HEK293 (cell line): ENCODE data around the gene PPFIA1.

ENCODE experiments used
- CTCF ChIA-PET: fragments of 350-600 bp; formaldehyde crosslinking; extraction: SDS; loops from one replicate; lab custom pipeline; 2021; ENCODE audit warnings: antibody characterized with exemption; lab: Yijun Ruan, JAX
- POLR2A ChIA-PET: fragments of 300-600 bp; formaldehyde crosslinking; extraction: SDS; loops from one replicate; lab custom pipeline; 2020; ENCODE audit warnings: antibody characterized with exemption, inconsistent platforms; lab: Yijun Ruan, JAX
- H3K27ac ChIP-seq: fragments of 200-500 bp; sonication (Bioruptor generic); 2 replicates; pipeline ENCODE4 v1.5.1; 2014; ENCODE audit warnings: low read depth, low read length, control low read depth, inconsistent platforms; ENCODE audit errors: extremely low read depth
- H3K36me3 ChIP-seq, 2 experiments: fragments of 200-500 bp in 1 of 2; sonication (Bioruptor generic) in 1 of 2; 1 replicate in 1 of 2; 2 replicates in 1 of 2; pipeline ENCODE4 v1.5.1; 2014 to 2017; ENCODE audit warnings: inconsistent platforms in 2 of 2, low read length in 2 of 2; ENCODE audit not compliant: control insufficient read depth in 2 of 2, insufficient read depth in 1 of 2
- H3K4me1 ChIP-seq: fragments of 200-500 bp; sonication (Bioruptor generic); 2 replicates; pipeline ENCODE4 v1.5.1; 2014; ENCODE audit warnings: mild to moderate bottlenecking, low read length, inconsistent platforms; ENCODE audit not compliant: control insufficient read depth, insufficient read depth
- H3K4me3 ChIP-seq: 2 replicates; pipeline ENCODE4 v1.5.1; 2011; ENCODE audit warnings: low read depth, mild to moderate bottlenecking, control low read depth, low read length, moderate library complexity
- H3K9me3 ChIP-seq: fragments of 200-500 bp; sonication (Bioruptor generic); 2 replicates; pipeline ENCODE4 v1.5.1; 2014; ENCODE audit warnings: low read depth, low read length, inconsistent platforms; ENCODE audit not compliant: control insufficient read depth, insufficient read depth
- MYNN ChIP-seq: fragments of 450-650 bp; formaldehyde crosslinking; IDR thresholded peaks from 2 replicates; pipeline ENCODE4 v1.5.1; 2016; ENCODE audit warnings: missing biosample characterization, missing genetic modification characterization, borderline replicate concordance
- SETDB1 ChIP-seq: IDR thresholded peaks from one replicate; pipeline ENCODE4 v1.6.1; 2017; ENCODE audit warnings: mild to moderate bottlenecking, low read length, moderate library complexity, mixed read lengths; ENCODE audit not compliant: insufficient read length
- TRIM28 ChIP-seq: IDR thresholded peaks from 2 replicates; pipeline ENCODE4 v1.6.1; 2011; ENCODE audit warnings: low read length, control low read depth, borderline replicate concordance
- WT1 ChIP-seq: fragments of 450-650 bp; formaldehyde crosslinking; IDR thresholded peaks from 2 replicates; pipeline ENCODE4 v1.5.1; 2016; ENCODE audit warnings: missing biosample characterization, missing genetic modification characterization
- ZBTB20 ChIP-seq: fragments of 450-650 bp; formaldehyde crosslinking; IDR thresholded peaks from 2 replicates; pipeline ENCODE4 v1.5.1; 2016; ENCODE audit warnings: missing biosample characterization, missing genetic modification characterization
- ZFHX2 ChIP-seq: fragments of 450-650 bp; formaldehyde crosslinking; conservative IDR thresholded peaks from 2 replicates; pipeline ENCODE4 v1.5.1; 2016; ENCODE audit warnings: missing biosample characterization, missing genetic modification characterization
- ZFP41 ChIP-seq: fragments of 450-650 bp; formaldehyde crosslinking; IDR thresholded peaks from 2 replicates; pipeline ENCODE4 v1.5.1; 2016; ENCODE audit warnings: missing biosample characterization, missing genetic modification characterization, borderline replicate concordance
- ZIC2 ChIP-seq: fragments of 450-650 bp; formaldehyde crosslinking; IDR thresholded peaks from 2 replicates; pipeline ENCODE4 v1.5.1; 2016; ENCODE audit warnings: missing biosample characterization, missing genetic modification characterization
- ZNF112 ChIP-seq: fragments of 450-650 bp; formaldehyde crosslinking; IDR thresholded peaks from 2 replicates; pipeline ENCODE4 v1.5.0; 2017; ENCODE audit warnings: missing biosample characterization, missing genetic modification characterization
- ZNF121 ChIP-seq: fragments of 450-650 bp; formaldehyde crosslinking; IDR thresholded peaks from 2 replicates; pipeline ENCODE4 v1.5.1; 2016; ENCODE audit warnings: missing biosample characterization, missing genetic modification characterization
- ZNF16 ChIP-seq: fragments of 450-650 bp; formaldehyde crosslinking; IDR thresholded peaks from 2 replicates; pipeline ENCODE4 v1.5.1; 2016; ENCODE audit warnings: low read depth, missing biosample characterization, missing genetic modification characterization
- ZNF211 ChIP-seq: fragments of 450-650 bp; formaldehyde crosslinking; IDR thresholded peaks from 2 replicates; pipeline ENCODE4 v1.5.1; 2016; ENCODE audit warnings: low read depth, missing biosample characterization, missing genetic modification characterization
- ZNF292 ChIP-seq: fragments of 450-650 bp; formaldehyde crosslinking; IDR thresholded peaks from 2 replicates; pipeline ENCODE4 v1.5.1; 2016; ENCODE audit warnings: low read depth, missing biosample characterization, missing genetic modification characterization, borderline replicate concordance
- ZNF350 ChIP-seq: fragments of 450-650 bp; formaldehyde crosslinking; IDR thresholded peaks from 2 replicates; pipeline ENCODE4 v1.5.0; 2017; ENCODE audit warnings: missing biosample characterization, mild to moderate bottlenecking, missing genetic modification characterization
- ZNF366 ChIP-seq: fragments of 450-650 bp; formaldehyde crosslinking; conservative IDR thresholded peaks from 2 replicates; pipeline ENCODE4 v1.5.1; 2016; ENCODE audit warnings: missing biosample characterization, missing genetic modification characterization
- ZNF404 ChIP-seq: fragments of 450-650 bp; formaldehyde crosslinking; IDR thresholded peaks from 2 replicates; pipeline ENCODE4 v1.5.1; 2017; ENCODE audit warnings: missing biosample characterization, missing genetic modification characterization
- ZNF433 ChIP-seq: fragments of 450-650 bp; formaldehyde crosslinking; IDR thresholded peaks from 2 replicates; pipeline ENCODE4 v1.5.1; 2016; ENCODE audit warnings: missing biosample characterization, missing genetic modification characterization, low read depth
- ZNF514 ChIP-seq: fragments of 450-650 bp; formaldehyde crosslinking; IDR thresholded peaks from 2 replicates; pipeline ENCODE4 v1.5.1; 2016; ENCODE audit warnings: missing biosample characterization, missing genetic modification characterization
- ZNF558 ChIP-seq: fragments of 450-650 bp; formaldehyde crosslinking; IDR thresholded peaks from 2 replicates; pipeline ENCODE4 v1.5.1; 2016; ENCODE audit warnings: missing biosample characterization, missing genetic modification characterization
- ZNF707 ChIP-seq: fragments of 450-650 bp; formaldehyde crosslinking; IDR thresholded peaks from 2 replicates; pipeline ENCODE4 v1.5.1; 2016; ENCODE audit warnings: missing biosample characterization, missing genetic modification characterization
- ZNF843 ChIP-seq: fragments of 450-650 bp; formaldehyde crosslinking; IDR thresholded peaks from 2 replicates; pipeline ENCODE4 v1.5.1; 2016; ENCODE audit warnings: missing biosample characterization, missing genetic modification characterization
- ZSCAN16 ChIP-seq: fragments of 450-650 bp; formaldehyde crosslinking; IDR thresholded peaks from 2 replicates; pipeline ENCODE4 v1.5.1; 2016; ENCODE audit warnings: missing biosample characterization, missing genetic modification characterization
- ZXDB ChIP-seq: fragments of 450-650 bp; formaldehyde crosslinking; IDR thresholded peaks from 2 replicates; pipeline ENCODE4 v1.5.1; 2016; ENCODE audit warnings: missing biosample characterization, missing genetic modification characterization
- TF ChIP-seq, protein P1 (sequence below): fragments of 450-650 bp; formaldehyde crosslinking; IDR thresholded peaks from 2 replicates; pipeline ENCODE4 v1.5.1; 2016; ENCODE audit warnings: missing biosample characterization, missing genetic modification characterization
- TF ChIP-seq, protein P2 (sequence below): fragments of 450-650 bp; formaldehyde crosslinking; IDR thresholded peaks from 2 replicates; pipeline ENCODE4 v1.5.1; 2017; ENCODE audit warnings: missing biosample characterization, missing genetic modification characterization
- TF ChIP-seq, protein P3 (sequence below): fragments of 450-650 bp; formaldehyde crosslinking; IDR thresholded peaks from 2 replicates; pipeline ENCODE4 v1.5.1; 2016; ENCODE audit warnings: missing biosample characterization, missing genetic modification characterization
- TF ChIP-seq, protein P4 (sequence below): fragments of 450-650 bp; formaldehyde crosslinking; IDR thresholded peaks from 2 replicates; pipeline ENCODE4 v1.5.1; 2016; ENCODE audit warnings: missing biosample characterization, missing genetic modification characterization
- TF ChIP-seq, protein P5 (sequence below): fragments of 450-650 bp; formaldehyde crosslinking; IDR thresholded peaks from 2 replicates; pipeline ENCODE4 v1.5.1; 2016; ENCODE audit warnings: missing biosample characterization, missing genetic modification characterization, borderline replicate concordance
- TF ChIP-seq, protein P6 (sequence below): fragments of 450-650 bp; IDR thresholded peaks from 2 replicates; pipeline ENCODE4 v1.5.1; 2018; ENCODE audit warnings: missing biosample characterization, missing genetic modification characterization

PPFIA1 gene

DNA sequence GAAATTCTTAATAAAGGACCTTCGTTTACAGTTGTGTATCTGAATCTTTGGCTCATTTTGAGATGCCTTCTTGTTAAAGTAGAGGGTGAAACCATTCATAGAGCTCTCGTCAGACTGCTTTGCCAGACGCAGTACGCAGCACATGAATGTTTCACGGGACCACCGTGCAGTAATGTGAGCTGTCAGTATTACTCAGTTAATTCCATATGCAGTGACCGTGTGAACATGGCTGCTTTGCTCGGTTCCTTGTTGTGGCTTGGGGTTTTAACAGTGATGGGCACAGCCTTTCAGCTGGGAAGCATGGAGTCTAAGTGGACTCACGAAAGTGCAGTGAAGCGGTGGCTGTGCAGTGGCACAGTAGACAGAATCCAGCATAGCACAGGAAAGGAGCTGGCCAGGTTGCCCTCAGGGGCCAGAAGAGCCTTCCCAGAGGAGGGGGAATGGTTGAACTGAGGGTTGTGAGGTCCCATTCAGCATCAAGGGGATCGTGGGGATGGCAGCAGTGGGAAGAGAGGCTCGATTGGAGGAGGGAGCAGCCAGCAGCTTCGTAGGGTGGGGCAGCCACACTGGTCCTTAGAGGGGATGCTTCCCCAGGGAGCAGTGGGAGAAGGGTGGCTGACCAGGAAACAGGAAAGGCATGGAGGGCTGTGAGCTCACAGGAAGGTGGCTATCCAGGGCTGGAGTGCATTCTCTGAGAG, 31.4 kb downstream of the PPFIA1 start:
- POLR2A ChIA-PET = no interaction called here
- CTCF ChIA-PET = no interaction called here

DNA sequence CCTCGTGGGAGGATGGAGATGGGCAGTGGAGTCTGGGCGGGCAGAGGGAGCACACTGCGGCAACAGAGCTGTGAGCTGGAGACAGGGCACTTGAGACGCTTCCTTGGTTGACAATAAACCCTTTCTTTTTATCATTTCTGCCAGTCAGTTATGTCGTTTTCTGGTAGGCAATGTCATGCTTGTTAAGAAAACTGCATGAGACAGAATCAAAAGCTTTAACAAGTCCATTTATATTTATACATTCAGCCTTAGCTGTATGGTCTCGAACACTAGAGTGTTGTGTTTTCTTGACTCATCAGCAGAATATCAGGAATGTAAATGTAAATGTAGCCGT, 31.9 kb downstream of the PPFIA1 start:
- ChIA-PET CTCF (interaction anchor here (0.6 kb wide), 1 partner anchor 76 kb away, joined by 3 read pairs; no protein-coding TSS in a partner anchor), POLR2A (no interaction called here)
- Histone ChIP-seq H3K27ac (no peak overlapping the region), H3K9me3 (no peaks in the 10 kb centered on the region), H3K36me3 (peaks cover 0 to 43% of the 10 kb centered on the region in 2 experiments; a peak in 1 of 3 replicates), H3K4me1 (no peaks in the 10 kb centered on the region; the same call in 1 of the 2 replicates), H3K4me3 (no peak overlapping the region)
- TF ChIP-seq ZBTB20 (tag by site-specific recombination) (no peak), ZNF121 (tag by site-specific recombination) (no peak), WT1 (tag by site-specific recombination) (no peak), ZNF292 (tag by site-specific recombination) (no peak), ZNF211 (tag by site-specific recombination) (no peak), ZNF404 (tag by site-specific recombination) (no peak), ZNF433 (tag by site-specific recombination) (no peak), ZNF16 (tag by site-specific recombination) (no peak), ZNF558 (tag by site-specific recombination) (no peak), ZNF514 (tag by site-specific recombination) (no peak), ZNF366 (tag by site-specific recombination) (no peak)
- TF ChIP-seq, protein P1, sequence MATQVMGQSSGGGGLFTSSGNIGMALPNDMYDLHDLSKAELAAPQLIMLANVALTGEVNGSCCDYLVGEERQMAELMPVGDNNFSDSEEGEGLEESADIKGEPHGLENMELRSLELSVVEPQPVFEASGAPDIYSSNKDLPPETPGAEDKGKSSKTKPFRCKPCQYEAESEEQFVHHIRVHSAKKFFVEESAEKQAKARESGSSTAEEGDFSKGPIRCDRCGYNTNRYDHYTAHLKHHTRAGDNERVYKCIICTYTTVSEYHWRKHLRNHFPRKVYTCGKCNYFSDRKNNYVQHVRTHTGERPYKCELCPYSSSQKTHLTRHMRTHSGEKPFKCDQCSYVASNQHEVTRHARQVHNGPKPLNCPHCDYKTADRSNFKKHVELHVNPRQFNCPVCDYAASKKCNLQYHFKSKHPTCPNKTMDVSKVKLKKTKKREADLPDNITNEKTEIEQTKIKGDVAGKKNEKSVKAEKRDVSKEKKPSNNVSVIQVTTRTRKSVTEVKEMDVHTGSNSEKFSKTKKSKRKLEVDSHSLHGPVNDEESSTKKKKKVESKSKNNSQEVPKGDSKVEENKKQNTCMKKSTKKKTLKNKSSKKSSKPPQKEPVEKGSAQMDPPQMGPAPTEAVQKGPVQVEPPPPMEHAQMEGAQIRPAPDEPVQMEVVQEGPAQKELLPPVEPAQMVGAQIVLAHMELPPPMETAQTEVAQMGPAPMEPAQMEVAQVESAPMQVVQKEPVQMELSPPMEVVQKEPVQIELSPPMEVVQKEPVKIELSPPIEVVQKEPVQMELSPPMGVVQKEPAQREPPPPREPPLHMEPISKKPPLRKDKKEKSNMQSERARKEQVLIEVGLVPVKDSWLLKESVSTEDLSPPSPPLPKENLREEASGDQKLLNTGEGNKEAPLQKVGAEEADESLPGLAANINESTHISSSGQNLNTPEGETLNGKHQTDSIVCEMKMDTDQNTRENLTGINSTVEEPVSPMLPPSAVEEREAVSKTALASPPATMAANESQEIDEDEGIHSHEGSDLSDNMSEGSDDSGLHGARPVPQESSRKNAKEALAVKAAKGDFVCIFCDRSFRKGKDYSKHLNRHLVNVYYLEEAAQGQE (tag by site-specific recombination) = no peak

More for the DNA sequence above, 31.4 kb downstream of the PPFIA1 start:
- Histone ChIP-seq H3K4me3 (no peak overlapping the region), H3K36me3 (peaks cover 0 to 47% of the 10 kb centered on the region in 2 experiments; a peak in 2 of 3 replicates), H3K9me3 (no peaks in the 10 kb centered on the region), H3K4me1 (no peaks in the 10 kb centered on the region; the same call in 1 of the 2 replicates), H3K27ac (no peak overlapping the region)
- no peak for TF ChIP-seq ZXDB
- TF ChIP-seq, protein P2, sequence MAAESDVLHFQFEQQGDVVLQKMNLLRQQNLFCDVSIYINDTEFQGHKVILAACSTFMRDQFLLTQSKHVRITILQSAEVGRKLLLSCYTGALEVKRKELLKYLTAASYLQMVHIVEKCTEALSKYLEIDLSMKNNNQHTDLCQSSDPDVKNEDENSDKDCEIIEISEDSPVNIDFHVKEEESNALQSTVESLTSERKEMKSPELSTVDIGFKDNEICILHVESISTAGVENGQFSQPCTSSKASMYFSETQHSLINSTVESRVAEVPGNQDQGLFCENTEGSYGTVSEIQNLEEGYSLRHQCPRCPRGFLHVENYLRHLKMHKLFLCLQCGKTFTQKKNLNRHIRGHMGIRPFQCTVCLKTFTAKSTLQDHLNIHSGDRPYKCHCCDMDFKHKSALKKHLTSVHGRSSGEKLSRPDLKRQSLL = no peak
- TF ChIP-seq, protein P3, sequence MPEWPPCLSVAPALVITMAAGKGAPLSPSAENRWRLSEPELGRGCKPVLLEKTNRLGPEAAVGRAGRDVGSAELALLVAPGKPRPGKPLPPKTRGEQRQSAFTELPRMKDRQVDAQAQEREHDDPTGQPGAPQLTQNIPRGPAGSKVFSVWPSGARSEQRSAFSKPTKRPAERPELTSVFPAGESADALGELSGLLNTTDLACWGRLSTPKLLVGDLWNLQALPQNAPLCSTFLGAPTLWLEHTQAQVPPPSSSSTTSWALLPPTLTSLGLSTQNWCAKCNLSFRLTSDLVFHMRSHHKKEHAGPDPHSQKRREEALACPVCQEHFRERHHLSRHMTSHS (tag by site-specific recombination) = no peak
- no peak for TF ChIP-seq ZNF707 (tag by site-specific recombination)
- TF ChIP-seq WT1 (tag by site-specific recombination) = no peak
- no peak for TF ChIP-seq TRIM28
- TF ChIP-seq MYNN (tag by site-specific recombination) = no peak
- no peak for TF ChIP-seq ZFP41
- TF ChIP-seq, protein P4, sequence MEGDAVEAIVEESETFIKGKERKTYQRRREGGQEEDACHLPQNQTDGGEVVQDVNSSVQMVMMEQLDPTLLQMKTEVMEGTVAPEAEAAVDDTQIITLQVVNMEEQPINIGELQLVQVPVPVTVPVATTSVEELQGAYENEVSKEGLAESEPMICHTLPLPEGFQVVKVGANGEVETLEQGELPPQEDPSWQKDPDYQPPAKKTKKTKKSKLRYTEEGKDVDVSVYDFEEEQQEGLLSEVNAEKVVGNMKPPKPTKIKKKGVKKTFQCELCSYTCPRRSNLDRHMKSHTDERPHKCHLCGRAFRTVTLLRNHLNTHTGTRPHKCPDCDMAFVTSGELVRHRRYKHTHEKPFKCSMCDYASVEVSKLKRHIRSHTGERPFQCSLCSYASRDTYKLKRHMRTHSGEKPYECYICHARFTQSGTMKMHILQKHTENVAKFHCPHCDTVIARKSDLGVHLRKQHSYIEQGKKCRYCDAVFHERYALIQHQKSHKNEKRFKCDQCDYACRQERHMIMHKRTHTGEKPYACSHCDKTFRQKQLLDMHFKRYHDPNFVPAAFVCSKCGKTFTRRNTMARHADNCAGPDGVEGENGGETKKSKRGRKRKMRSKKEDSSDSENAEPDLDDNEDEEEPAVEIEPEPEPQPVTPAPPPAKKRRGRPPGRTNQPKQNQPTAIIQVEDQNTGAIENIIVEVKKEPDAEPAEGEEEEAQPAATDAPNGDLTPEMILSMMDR (tag by site-specific recombination) = no peak
- TF ChIP-seq, protein P5, sequence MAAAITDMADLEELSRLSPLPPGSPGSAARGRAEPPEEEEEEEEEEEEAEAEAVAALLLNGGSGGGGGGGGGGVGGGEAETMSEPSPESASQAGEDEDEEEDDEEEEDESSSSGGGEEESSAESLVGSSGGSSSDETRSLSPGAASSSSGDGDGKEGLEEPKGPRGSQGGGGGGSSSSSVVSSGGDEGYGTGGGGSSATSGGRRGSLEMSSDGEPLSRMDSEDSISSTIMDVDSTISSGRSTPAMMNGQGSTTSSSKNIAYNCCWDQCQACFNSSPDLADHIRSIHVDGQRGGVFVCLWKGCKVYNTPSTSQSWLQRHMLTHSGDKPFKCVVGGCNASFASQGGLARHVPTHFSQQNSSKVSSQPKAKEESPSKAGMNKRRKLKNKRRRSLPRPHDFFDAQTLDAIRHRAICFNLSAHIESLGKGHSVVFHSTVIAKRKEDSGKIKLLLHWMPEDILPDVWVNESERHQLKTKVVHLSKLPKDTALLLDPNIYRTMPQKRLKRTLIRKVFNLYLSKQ = no peak
- no peak for TF ChIP-seq ZNF112 (tag by site-specific recombination)
- no peak for TF ChIP-seq ZFHX2 (tag by site-specific recombination)
- TF ChIP-seq, protein P6, sequence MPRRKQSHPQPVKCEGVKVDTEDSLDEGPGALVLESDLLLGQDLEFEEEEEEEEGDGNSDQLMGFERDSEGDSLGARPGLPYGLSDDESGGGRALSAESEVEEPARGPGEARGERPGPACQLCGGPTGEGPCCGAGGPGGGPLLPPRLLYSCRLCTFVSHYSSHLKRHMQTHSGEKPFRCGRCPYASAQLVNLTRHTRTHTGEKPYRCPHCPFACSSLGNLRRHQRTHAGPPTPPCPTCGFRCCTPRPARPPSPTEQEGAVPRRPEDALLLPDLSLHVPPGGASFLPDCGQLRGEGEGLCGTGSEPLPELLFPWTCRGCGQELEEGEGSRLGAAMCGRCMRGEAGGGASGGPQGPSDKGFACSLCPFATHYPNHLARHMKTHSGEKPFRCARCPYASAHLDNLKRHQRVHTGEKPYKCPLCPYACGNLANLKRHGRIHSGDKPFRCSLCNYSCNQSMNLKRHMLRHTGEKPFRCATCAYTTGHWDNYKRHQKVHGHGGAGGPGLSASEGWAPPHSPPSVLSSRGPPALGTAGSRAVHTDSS (tag by site-specific recombination) = no peak
- no peak for TF ChIP-seq ZSCAN16 (tag by site-specific recombination)
- no peak for TF ChIP-seq ZNF843 (tag by site-specific recombination)
- TF ChIP-seq ZNF350 (tag by site-specific recombination) = no peak
- no peak for TF ChIP-seq ZIC2 (tag by site-specific recombination)
- no peak for TF ChIP-seq ZNF404 (tag by site-specific recombination)
- no peak for TF ChIP-seq SETDB1
